Activated naive CD8-positive, alpha-beta T cell treated with anti-CD3 and anti-CD28 coated beads for 36 hours (primary cell): ENCODE results near the gene AKR7A2. TPM values are rescaled to one million over a fixed set of nuclear protein-coding genes. Genes with fewer than 3 reads are reported as not detected.
"Not testable (repeated sequence)": the region's sequence is repeated elsewhere in the genome, so short reads cannot be mapped to it uniquely, and the experiment has no call there.

Source experiments
- DNase-seq: peaks from one replicate; pipeline ENCODE4 v3.0.0; 2021
- H3K27ac Mint-ChIP-seq: one replicate; pipeline ENCODE4 v1.8.0; 2022; ENCODE audit warnings: mild to moderate bottlenecking, moderate library complexity, mixed read lengths
- H3K27me3 Mint-ChIP-seq: one replicate; pipeline ENCODE4 v1.8.0; 2022; ENCODE audit warnings: mild to moderate bottlenecking, mixed read lengths
- H3K36me3 Mint-ChIP-seq: one replicate; pipeline ENCODE4 v1.8.0; 2021; ENCODE audit warnings: mild to moderate bottlenecking, mixed read lengths
- H3K4me1 Mint-ChIP-seq: one replicate; pipeline ENCODE4 v1.8.0; 2021; ENCODE audit warnings: mixed read lengths
- H3K4me3 Mint-ChIP-seq: one replicate; pipeline ENCODE4 v1.8.0; 2022; ENCODE audit warnings: mild to moderate bottlenecking, moderate library complexity, mixed read lengths
- H3K9me3 Mint-ChIP-seq: one replicate; pipeline ENCODE4 v1.8.0; 2022; ENCODE audit warnings: mixed read lengths
- total RNA-seq, 2 experiments: library from RNA; stranded (reverse); gene quantifications; one replicate each; pipeline ENCODE4 v1.2.3, GENCODE V29; 2021

The AKR7A2 gene
- total RNA-seq, 2 experiments from 2014 or later = 37.4 to 43.0 TPM

GRCh38 chr1:19273844-19274531 is 38.0 kb downstream of the AKR7A2 start:
- H3K27ac Mint-ChIP-seq, H3K4me1 Mint-ChIP-seq, DNase-seq, H3K4me3 Mint-ChIP-seq, H3K9me3 Mint-ChIP-seq: not testable (repeated sequence)
- peaks cover 22% of the 10 kb centered on the region for H3K27me3 Mint-ChIP-seq
- peaks cover 13% of the 10 kb centered on the region for H3K36me3 Mint-ChIP-seq

DNA sequence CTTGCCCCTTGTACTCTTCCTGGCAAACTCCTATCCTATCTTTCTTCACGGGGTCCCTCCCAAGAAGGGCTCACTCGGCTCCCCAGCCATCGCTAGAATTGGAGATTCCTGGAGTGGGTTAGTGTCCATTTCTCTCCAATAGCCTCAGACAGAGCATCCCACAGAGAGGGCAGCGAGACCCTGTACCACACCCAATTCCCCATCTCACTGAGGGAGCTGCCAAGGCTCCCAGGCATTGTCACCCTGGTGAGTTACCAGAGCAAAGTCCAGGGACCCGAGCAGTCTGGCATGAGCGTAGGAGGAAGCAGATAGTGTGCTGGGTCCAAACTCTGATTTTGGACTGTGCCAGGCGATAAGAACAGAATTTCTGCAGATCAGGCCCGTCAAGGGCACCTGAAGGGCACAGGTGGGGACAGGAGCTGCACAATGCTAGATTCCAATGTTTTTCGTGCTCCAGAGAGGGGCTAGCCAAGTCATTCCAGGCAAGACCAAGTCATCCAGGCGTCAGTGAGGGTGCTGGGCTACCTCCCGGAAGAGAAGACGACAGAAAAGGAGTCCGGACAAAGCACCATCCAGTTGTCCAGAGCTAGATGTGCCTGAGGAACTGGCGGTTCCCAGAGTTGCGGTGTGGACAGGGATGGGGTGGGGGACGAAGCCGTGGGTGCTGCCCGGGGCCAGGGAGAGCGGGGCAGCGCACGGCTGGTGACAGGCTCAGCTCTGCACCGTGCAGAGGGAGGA is 38.7 kb downstream of the AKR7A2 start:
- H3K36me3 Mint-ChIP-seq = peaks cover 13% of the 10 kb centered on the region
- DNase-seq = no peak
- H3K4me1 Mint-ChIP-seq = no peaks in the 10 kb centered on the region
- no peak overlapping the region for H3K4me3 Mint-ChIP-seq
- peaks cover 22% of the 10 kb centered on the region for H3K27me3 Mint-ChIP-seq
- no peak overlapping the region for H3K27ac Mint-ChIP-seq
- H3K9me3 Mint-ChIP-seq = peaks cover 2% of the 10 kb centered on the region

DNA sequence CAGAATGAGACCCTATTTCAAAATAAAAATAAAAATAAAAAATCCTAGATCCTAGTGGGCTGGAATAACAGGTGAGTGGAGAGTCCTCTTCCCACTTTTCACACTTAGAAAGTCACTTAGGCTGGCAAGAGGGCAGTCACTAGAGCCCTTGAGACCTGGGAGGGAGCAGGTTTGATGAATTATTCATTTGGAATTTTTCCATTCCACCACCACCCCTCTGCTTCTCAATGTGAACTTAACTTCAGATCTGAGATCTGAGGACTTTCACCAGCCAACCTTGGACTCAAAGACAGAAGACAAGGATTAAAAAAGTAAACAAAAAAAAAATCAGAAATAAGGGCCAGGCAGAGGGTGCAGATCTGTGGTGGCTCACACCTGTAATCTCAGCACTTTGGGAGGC is 39.9 kb downstream of the AKR7A2 start:
- peaks cover 13% of the 10 kb centered on the region for H3K36me3 Mint-ChIP-seq
- no peak overlapping the region for H3K4me3 Mint-ChIP-seq
- no peak overlapping the region for H3K27ac Mint-ChIP-seq
- peaks cover 1% of the 10 kb centered on the region for H3K9me3 Mint-ChIP-seq
- peaks cover 22% of the 10 kb centered on the region for H3K27me3 Mint-ChIP-seq
- no peaks in the 10 kb centered on the region for H3K4me1 Mint-ChIP-seq
- no peak for DNase-seq

- not testable (repeated sequence) for H3K4me1 Mint-ChIP-seq, H3K27ac Mint-ChIP-seq, DNase-seq, H3K4me3 Mint-ChIP-seq, H3K9me3 Mint-ChIP-seq
- peaks cover 10% of the 10 kb centered on the region for H3K36me3 Mint-ChIP-seq
- peaks cover 22% of the 10 kb centered on the region for H3K27me3 Mint-ChIP-seq
These were observed 41.6 kb downstream of the AKR7A2 start for GRCh38 chr1:19270343-19270730.

DNA sequence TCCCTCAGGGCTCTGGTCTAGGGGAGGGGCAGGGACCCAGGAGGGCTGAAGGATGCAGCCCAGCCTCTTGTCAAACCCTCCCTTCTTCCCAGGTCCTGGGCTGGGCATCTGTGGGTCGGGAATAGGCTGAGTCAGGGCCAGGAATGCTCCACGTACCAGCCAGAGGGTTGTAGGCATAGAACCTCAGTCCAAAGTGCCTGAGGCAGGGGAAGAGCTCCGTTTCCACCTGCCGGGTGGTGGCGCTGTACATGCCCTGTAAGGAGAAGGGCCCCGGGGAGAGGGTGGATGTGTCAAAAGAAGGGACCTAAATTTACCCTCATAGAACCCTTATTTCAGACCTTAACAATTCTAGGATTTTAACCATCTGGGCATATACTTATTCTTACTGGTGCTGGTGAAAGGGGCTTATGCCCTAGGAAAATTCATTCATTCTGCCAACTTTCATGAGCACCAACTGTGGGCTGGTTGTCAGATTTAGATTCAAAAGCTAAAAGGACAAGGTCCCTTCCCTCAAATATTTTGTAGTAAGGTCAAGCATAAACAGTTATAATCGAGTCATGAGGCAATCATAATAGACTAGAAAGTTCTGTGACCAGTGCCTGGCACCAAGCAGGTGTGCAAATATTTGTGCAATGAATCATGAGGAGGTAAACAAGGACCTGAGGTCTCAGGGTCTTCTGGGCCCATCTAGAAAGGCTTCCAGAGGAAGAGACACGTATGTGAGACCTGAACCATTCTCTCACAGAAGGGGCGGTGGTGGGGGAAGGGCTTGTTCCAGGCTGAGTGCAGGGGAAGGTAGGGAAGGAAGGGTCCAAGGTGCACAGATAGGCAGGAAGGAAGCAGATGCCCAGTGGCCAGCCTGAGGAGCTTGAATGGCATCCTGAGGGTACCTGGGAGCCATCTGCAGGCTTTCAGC is 42.3 kb downstream of the AKR7A2 start:
- DNase-seq, H3K4me3 Mint-ChIP-seq, H3K27ac Mint-ChIP-seq, H3K9me3 Mint-ChIP-seq, H3K4me1 Mint-ChIP-seq: not testable (repeated sequence)
- peaks cover 10% of the 10 kb centered on the region for H3K36me3 Mint-ChIP-seq
- H3K27me3 Mint-ChIP-seq = peaks cover 22% of the 10 kb centered on the region

- H3K4me1 Mint-ChIP-seq = no peaks in the 10 kb centered on the region
- H3K27ac Mint-ChIP-seq = no peak overlapping the region
- peaks cover 5% of the 10 kb centered on the region for H3K36me3 Mint-ChIP-seq
- no peak for DNase-seq
- no peaks in the 10 kb centered on the region for H3K9me3 Mint-ChIP-seq
- no peak overlapping the region for H3K4me3 Mint-ChIP-seq
- peaks cover 15% of the 10 kb centered on the region for H3K27me3 Mint-ChIP-seq
These were observed 43.5 kb downstream of the AKR7A2 start for GRCh38 chr1:19268445-19268844.

DNA sequence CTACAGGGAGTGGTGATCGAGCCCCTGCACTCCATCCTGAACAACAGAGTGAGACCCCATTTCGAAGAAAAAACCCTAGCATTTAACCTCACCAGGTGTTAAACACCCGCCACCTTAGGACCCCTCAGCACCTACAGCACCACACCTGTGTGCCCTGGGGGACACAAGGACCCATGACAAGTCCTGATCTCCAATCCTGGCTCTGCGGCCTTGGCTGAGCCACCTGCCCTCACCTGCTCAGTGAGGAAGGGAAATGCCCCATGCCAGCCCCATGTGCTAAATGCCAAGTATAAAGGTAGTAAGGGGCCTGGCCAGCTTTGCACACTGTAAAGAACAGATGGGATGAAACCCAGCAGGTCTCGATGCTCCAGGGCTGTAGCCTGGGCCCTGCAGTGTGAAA is 49.2 kb downstream of the AKR7A2 start:
- H3K27me3 Mint-ChIP-seq = no peaks in the 10 kb centered on the region
- no peaks in the 10 kb centered on the region for H3K9me3 Mint-ChIP-seq
- H3K27ac Mint-ChIP-seq = no peak overlapping the region
- no peak for DNase-seq
- peaks cover 8% of the 10 kb centered on the region for H3K36me3 Mint-ChIP-seq
- no peaks in the 10 kb centered on the region for H3K4me1 Mint-ChIP-seq
- H3K4me3 Mint-ChIP-seq = no peak overlapping the region

GRCh38 chr1:19262047-19262446 is 49.9 kb downstream of the AKR7A2 start:
- no peak overlapping the region for H3K4me3 Mint-ChIP-seq
- no peaks in the 10 kb centered on the region for H3K9me3 Mint-ChIP-seq
- DNase-seq = no peak
- H3K36me3 Mint-ChIP-seq = peaks cover 13% of the 10 kb centered on the region
- no peak overlapping the region for H3K27ac Mint-ChIP-seq
- H3K4me1 Mint-ChIP-seq = peaks cover 3% of the 10 kb centered on the region
- H3K27me3 Mint-ChIP-seq = no peaks in the 10 kb centered on the region

DNA sequence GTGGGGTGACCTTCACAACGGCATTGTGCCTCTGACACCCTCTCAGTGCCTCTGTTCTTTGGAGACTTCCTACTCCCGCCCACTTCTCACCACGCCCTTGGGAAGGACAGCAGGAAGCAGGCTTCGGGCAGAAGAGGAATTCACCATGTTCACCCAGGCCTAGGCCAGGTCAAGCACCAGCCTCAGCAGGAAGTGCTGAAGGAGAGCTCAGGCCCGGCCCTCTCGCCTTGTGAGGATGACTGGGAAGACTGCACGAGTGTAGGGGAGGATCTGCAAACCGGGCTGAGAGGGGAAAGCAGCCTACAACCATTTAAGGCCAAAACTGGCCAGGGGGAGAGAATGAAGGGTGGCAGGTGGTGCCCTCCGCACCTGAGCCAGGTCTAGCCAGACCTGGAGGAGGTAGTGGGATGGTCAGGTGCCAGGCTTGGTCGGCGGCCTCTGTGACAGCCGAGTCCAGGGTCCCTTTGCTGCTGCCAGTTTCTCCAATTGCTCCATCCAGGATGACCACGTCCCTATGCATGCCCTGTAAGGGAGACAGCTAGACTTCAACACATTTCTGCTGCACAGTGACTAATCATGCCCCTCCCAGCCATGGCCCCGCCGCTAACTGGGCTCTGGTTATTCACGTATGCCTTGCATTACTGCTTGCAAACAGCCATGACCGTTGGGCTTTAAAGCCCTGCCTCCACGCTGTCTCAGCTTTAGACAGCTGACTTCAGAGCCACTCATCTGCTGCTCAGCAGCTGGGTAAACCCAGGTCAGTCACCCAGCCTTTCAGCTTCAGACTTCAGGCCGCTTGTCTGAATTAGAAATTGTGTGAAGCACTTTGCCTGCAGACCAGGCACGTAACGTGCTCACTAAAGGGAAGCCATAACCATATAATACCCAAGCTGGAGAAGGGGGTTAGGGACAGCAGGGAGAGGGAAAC is 51.5 kb downstream of the AKR7A2 start:
- Mint-ChIP-seq H3K27me3 (no peaks in the 10 kb centered on the region), H3K4me1 (peaks cover 14% of the 10 kb centered on the region), H3K36me3 (peaks cover 17% of the 10 kb centered on the region), H3K4me3 (no peak overlapping the region), H3K9me3 (no peaks in the 10 kb centered on the region), H3K27ac (peak overlapping the region; percentile 62)
- no peak for DNase-seq

GRCh38 chr1:19258353-19258752 is 53.6 kb downstream of the AKR7A2 start:
- Mint-ChIP-seq H3K36me3 (peaks cover 25% of the 10 kb centered on the region), H3K9me3 (no peaks in the 10 kb centered on the region), H3K27ac (no peak overlapping the region), H3K4me1 (peaks cover 28% of the 10 kb centered on the region), H3K27me3 (no peaks in the 10 kb centered on the region), H3K4me3 (no peak overlapping the region)
- no peak for DNase-seq

GRCh38 chr1:19257178-19257914 is 54.6 kb downstream of the AKR7A2 start:
- DNase-seq = no peak
- H3K27ac Mint-ChIP-seq = peak overlapping the region; percentile 74
- H3K9me3 Mint-ChIP-seq = no peaks in the 10 kb centered on the region
- H3K27me3 Mint-ChIP-seq = no peaks in the 10 kb centered on the region
- H3K36me3 Mint-ChIP-seq = peaks cover 34% of the 10 kb centered on the region
- no peak overlapping the region for H3K4me3 Mint-ChIP-seq
- peaks cover 35% of the 10 kb centered on the region for H3K4me1 Mint-ChIP-seq

DNA sequence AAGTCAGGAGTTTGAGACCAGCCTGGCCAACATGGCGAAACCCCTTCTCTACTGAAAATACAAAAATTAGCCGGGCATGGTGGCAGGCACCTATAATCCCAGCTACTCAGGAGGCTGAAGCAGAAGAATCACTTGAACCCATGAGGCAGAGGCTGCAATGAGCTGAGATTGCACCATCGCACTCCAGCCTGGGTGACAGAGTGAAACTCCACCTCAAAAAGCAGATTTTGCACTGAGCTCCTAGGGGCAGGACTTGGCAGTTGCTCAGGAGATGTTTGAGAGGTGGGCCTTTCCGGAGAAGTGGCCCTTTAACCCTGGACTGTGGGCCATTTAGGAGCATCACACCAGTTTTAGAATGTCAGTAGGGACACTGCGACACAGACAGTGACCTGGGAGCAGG is 55.6 kb downstream of the AKR7A2 start:
- not testable (repeated sequence) for H3K9me3 Mint-ChIP-seq, DNase-seq, H3K27me3 Mint-ChIP-seq, H3K4me3 Mint-ChIP-seq
- H3K4me1 Mint-ChIP-seq = peaks cover 35% of the 10 kb centered on the region
- peak overlapping the region; percentile 74 for H3K27ac Mint-ChIP-seq
- H3K36me3 Mint-ChIP-seq = peaks cover 37% of the 10 kb centered on the region

GRCh38 chr1:19255288-19255687 is 56.7 kb downstream of the AKR7A2 start:
- Mint-ChIP-seq H3K36me3 (peaks cover 41% of the 10 kb centered on the region), H3K4me3 (no peak overlapping the region), H3K27ac (no peak overlapping the region), H3K27me3 (no peaks in the 10 kb centered on the region), H3K4me1 (peaks cover 39% of the 10 kb centered on the region), H3K9me3 (no peaks in the 10 kb centered on the region)
- DNase-seq = no peak

DNA sequence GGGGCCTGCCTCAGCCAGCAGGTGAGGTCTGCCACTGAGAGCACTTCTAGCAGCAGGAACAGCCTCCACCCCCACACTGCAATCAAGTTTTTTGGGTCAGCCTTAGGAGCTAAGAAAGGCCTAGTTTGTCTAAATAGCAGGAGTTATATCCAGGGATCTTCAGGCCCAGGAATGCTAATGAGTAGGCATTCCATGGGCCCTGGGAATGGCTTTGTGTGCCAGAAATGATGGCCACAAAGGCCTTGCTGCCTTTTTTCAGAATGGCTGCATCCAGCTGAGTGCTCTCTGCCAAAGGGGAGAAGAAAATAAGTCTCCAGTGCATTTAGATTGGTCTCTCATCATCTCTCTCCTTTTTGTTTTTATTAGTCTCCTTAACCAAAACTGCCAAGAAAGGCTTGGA is 57.5 kb downstream of the AKR7A2 start:
- H3K27me3 Mint-ChIP-seq = no peaks in the 10 kb centered on the region
- H3K4me3 Mint-ChIP-seq = no peak overlapping the region
- peaks cover 38% of the 10 kb centered on the region for H3K36me3 Mint-ChIP-seq
- H3K9me3 Mint-ChIP-seq = no peaks in the 10 kb centered on the region
- peaks cover 41% of the 10 kb centered on the region for H3K4me1 Mint-ChIP-seq
- H3K27ac Mint-ChIP-seq = peak overlapping the region; percentile 29
- DNase-seq = no peak
